Spleen (tissue), 13 donors: Measurements from ENCODE around the gene GJC2. TPM values are rescaled to one million over a fixed set of nuclear protein-coding genes. Genes with fewer than 3 reads are reported as not detected.

Experiments
- DNase-seq: peaks from one replicate; pipeline ENCODE4 v3.0.0-alpha.2; 2020
- H3K27ac ChIP-seq, 8 donors: fragments of 200-600 bp; sonication (generic) in 7 of 8; 1 replicate in 4 of 8; 2 replicates in 4 of 8; pipeline versions ENCODE4 v1.5.0 to v1.8.0; 2016 to 2021; ENCODE audit warnings: inconsistent platforms in 4 of 8, mild to moderate bottlenecking in 4 of 8, moderate library complexity in 1 of 8
- H3K27me3 ChIP-seq, 7 donors: fragments of 200-600 bp; sonication (generic) in 6 of 7; replicated peaks in 1 of 7; 1 replicate in 4 of 7; 2 replicates in 3 of 7; pipeline versions ENCODE4 v1.5.0 to v1.8.0; 2016 to 2021; ENCODE audit warnings: inconsistent platforms in 3 of 7, mild to moderate bottlenecking in 1 of 7
- H3K36me3 ChIP-seq, 6 donors: fragments of 200-600 bp; sonication (generic) in 5 of 6; 1 replicate in 4 of 6; 2 replicates in 2 of 6; pipeline versions ENCODE4 v1.5.0 to v1.8.0; 2016 to 2021; ENCODE audit warnings: inconsistent platforms in 2 of 6
- H3K4me1 ChIP-seq, 6 donors: fragments of 200-600 bp; sonication (generic) in 5 of 6; 1 replicate in 3 of 6; 2 replicates in 3 of 6; pipeline versions ENCODE4 v1.5.0 to v1.8.0; 2016 to 2021; ENCODE audit warnings: inconsistent platforms in 3 of 6
- H3K4me3 ChIP-seq, 8 donors: fragments of 200-600 bp; sonication (generic) in 7 of 8; 1 replicate in 4 of 8; 2 replicates in 4 of 8; pipeline versions ENCODE4 v1.5.0 to v1.8.0; 2016 to 2021; ENCODE audit warnings: inconsistent platforms in 4 of 8, mild to moderate bottlenecking in 4 of 8, moderate library complexity in 2 of 8
- H3K9me3 ChIP-seq, 8 donors: fragments of 200-600 bp; sonication (generic) in 7 of 8; 1 replicate in 4 of 8; 2 replicates in 4 of 8; pipeline versions ENCODE4 v1.5.0 to v1.8.0; 2016 to 2021; ENCODE audit warnings: inconsistent platforms in 4 of 8
- CTCF ChIP-seq, 11 experiments: fragments of 200-600 bp in 7 of 11; fragments of 450-650 bp in 4 of 11; sonication (generic) in 4 of 11; IDR thresholded peaks in 8 of 11; conservative IDR thresholded peaks in 3 of 11; 1 replicate in 7 of 11; 2 replicates in 4 of 11; pipeline versions ENCODE4 v1.4.0 to v1.8.0; 2016 to 2021; ENCODE audit warnings: antibody characterized with exemption in 11 of 11, inconsistent platforms in 4 of 11, mild to moderate bottlenecking in 1 of 11
- POLR2A ChIP-seq, 3 donors: fragments of 450-650 bp; IDR thresholded peaks; one replicate each; pipeline ENCODE4 v1.5.1; 2017; ENCODE audit warnings: antibody characterized with exemption in 3 of 3, mild to moderate bottlenecking in 1 of 3
- POLR2AphosphoS5 ChIP-seq, 3 donors: sonication (generic); formaldehyde crosslinking; IDR thresholded peaks; one replicate each; pipeline ENCODE4 v1.5.1; 2017; ENCODE audit warnings: antibody characterized with exemption in 3 of 3
- WGBS, 5 donors: extraction: QIAGEN DNeasy Blood & Tissue Kit in 3 of 5; methylation state at CpG; one replicate each; pipeline versions ENCODE4 v1.1.5 to v1.1.7; 2013 to 2018; 5-methylcytosine and 5-hydroxymethylcytosine counted together
- intact Hi-C: fragments of 100-400 bp; cut with DNase I; formaldehyde crosslinking; loops from one replicate; pipeline ENCODE4 v1.15.0; 2023; ENCODE audit warnings: low total_unique reads
- long read RNA-seq, 2 donors: transcript quantifications; one replicate each; lab custom pipeline, GENCODE V29; 2026
- polyA plus RNA-seq, 3 donors: library from polyadenylated mRNA; stranded (reverse); fragments of 200-250 nt; gene quantifications; one replicate each; pipeline ENCODE4 v1.2.1, GENCODE V29; 2013
- total RNA-seq, 7 donors: library from RNA; depleted of rRNA in 3 of 7; stranded (reverse); fragments of >200 nt in 3 of 7; fragmentation: NEBNext Ultra II Directional in 4 of 7; extraction: Animal tissue kit (Norgen Biotek cat#: 25700) in 4 of 7; gene quantifications; one replicate each; pipeline versions ENCODE4 v1.1.0 to v1.2.1, GENCODE V29; 2016 to 2021
- donor health status: healthy with polysubstance abuse.
- donor health status: DM: no; HTN: no; CAD: no; lungs with moderate emphysema.
- donor health status: DM: no; HTN: no; CAD: no.
- donor health status: Bipolar disorder and iron deficiency.
- donor health status: healthy.
- donor health status: DM: no; HTN: no; CAD: no.
- donor health status: DM: yes; HTN: yes; CAD: no.

Gene GJC2
- total RNA-seq (1 to 10 TPM in 6 of 7 donors, under 1 TPM in 1; 0.94 to 3.5 (median 2.4) TPM), polyA plus RNA-seq (under 1 TPM; 0.35 to 0.96 (median 0.67) TPM)
- long read RNA-seq, donor 1 = 0 reads
- long read RNA-seq, donor 2, partial matches to known transcripts = 0 of 3 reads
- long read RNA-seq, donor 2, other reads (novel, unspliced or antisense) = 0 of 3 reads

- WGBS, 5 donors = 58 to 75% (median 72%) methylated on average over 6 to 17 of the region's 17 CpGs
- DNase-seq = no peak
- H3K4me3 ChIP-seq = peak within 1 kb of the TSS in 3 of 8 donors; percentile 4 to 38 (median 25)
Measured at GRCh38 chr1:228149406-228150119, at the start of gene GJC2. TSS of gene GJC2 (plus strand) at chr1:228149930. CDS start at chr1:228157759, 7,829 bp downstream.

GRCh38 chr1:228100822-228101613 lies 48.7 kb upstream of the GJC2 start:
- WGBS, 5 donors = 75 to 87% (median 82%) methylated on average over 12 of the region's 12 CpGs
- Histone ChIP-seq H3K36me3 (peaks cover 0 to 59% (median 47%) of the 10 kb centered on the region in 6 donors), H3K27me3 (no peaks in the 10 kb centered on the region), H3K4me3 (peak overlapping the region in 2 of 8 donors; percentile 95 to 98), H3K4me1 (peaks cover 18 to 87% (median 52%) of the 10 kb centered on the region in 6 donors), H3K27ac (peak overlapping the region in 4 of 8 donors; percentile 94 to 97 (median 96)), H3K9me3 (no peaks in the 10 kb centered on the region)
- intact Hi-C loops = no loop called here
- TF ChIP-seq POLR2AphosphoS5 (IDR thresholded peaks at IDR 0.05) (peak; percentile 21 to 58 (median 36)), CTCF (IDR thresholded peaks at IDR 0.05 in 8 of 11, conservative IDR thresholded peaks at IDR 0.05 in 3 of 11) (no peak)
- peak; percentile 75 for DNase-seq

More at GRCh38 chr1:228149406-228150119, at the start of gene GJC2:
- Histone ChIP-seq H3K27me3 (no peaks in the 10 kb centered on the region), H3K9me3 (no peaks in the 10 kb centered on the region), H3K27ac (peak within 1 kb of the TSS in 7 of 8 donors; percentile 69 to 81 (median 76)), H3K36me3 (peaks cover 0 to 60% (median 45%) of the 10 kb centered on the region in 6 donors), H3K4me1 (peaks cover 17 to 74% (median 44%) of the 10 kb centered on the region in 6 donors)
- TF ChIP-seq POLR2A (IDR thresholded peaks at IDR 0.05) (no peak), POLR2AphosphoS5 (IDR thresholded peaks at IDR 0.05) (peak in 1 of 3 donors; percentile 20)
- intact Hi-C loops = no loop called here

- peaks cover 14 to 83% (median 47%) of the 10 kb centered on the region in 6 donors for H3K4me1 ChIP-seq
- 35 to 54% (median 40%) methylated on average over 8 to 15 of the region's 15 CpGs for WGBS, 5 donors
- peak overlapping the region in 7 of 8 donors; percentile 72 to 99 (median 95) for H3K4me3 ChIP-seq
- peak overlapping the region in 7 of 8 donors; percentile 81 to 97 (median 94) for H3K27ac ChIP-seq
- H3K36me3 ChIP-seq = peaks cover 0 to 59% (median 53%) of the 10 kb centered on the region in 6 donors
- no peaks in the 10 kb centered on the region for H3K27me3 ChIP-seq
- peak; percentile 84 for DNase-seq
- intact Hi-C loops = no loop called here
- TF ChIP-seq POLR2AphosphoS5 (IDR thresholded peaks at IDR 0.05) = peak in 1 of 3 donors; percentile 3
- no peak for TF ChIP-seq POLR2A (IDR thresholded peaks at IDR 0.05)
- no peaks in the 10 kb centered on the region for H3K9me3 ChIP-seq
Measured at GRCh38 chr1:228101614-228101993, 48.1 kb upstream of the GJC2 start.

GRCh38 chr1:228101994-228102790 lies 47.5 kb upstream of the GJC2 start:
- TF ChIP-seq POLR2AphosphoS5 (IDR thresholded peaks at IDR 0.05) (peak in 1 of 3 donors; percentile 27), CTCF (IDR thresholded peaks at IDR 0.05 in 8 of 11, conservative IDR thresholded peaks at IDR 0.05 in 3 of 11) (peak in 5 of 11 experiments; percentile 17 to 42 (median 32)), POLR2A (IDR thresholded peaks at IDR 0.05) (no peak)
- Histone ChIP-seq H3K27me3 (no peaks in the 10 kb centered on the region), H3K4me1 (peaks cover 14 to 83% (median 43%) of the 10 kb centered on the region in 6 donors), H3K9me3 (no peaks in the 10 kb centered on the region), H3K4me3 (peak overlapping the region; percentile 41 to 99 (median 95)), H3K36me3 (peaks cover 0 to 59% (median 51%) of the 10 kb centered on the region in 6 donors), H3K27ac (peak overlapping the region; percentile 48 to 97 (median 94))
- DNase-seq = peak; percentile 90
- intact Hi-C loops = no loop called here
- 6 to 12% (median 8%) methylated on average over 24 to 73 of the region's 73 CpGs for WGBS, 5 donors
